HG03460 (cell line): Measurements from ENCODE around the gene STAT5B.
"Not testable (repeated sequence)": the region's sequence is repeated elsewhere in the genome, so short reads cannot be mapped to it uniquely, and the experiment has no call there.

ENCODE experiments used
- ATAC-seq: cut with Tn5 transposase; IDR thresholded peaks from one replicate; pipeline ENCODE4 v1.9.1; 2021; ENCODE audit not compliant: unreplicated experiment

STAT5B gene

GRCh38 chr17:42307362-42307927 lies 31.3 kb upstream of the STAT5B start:
- ATAC-seq = no peak

- no peak for ATAC-seq
Measured at GRCh38 chr17:42306385-42306667, 30.1 kb upstream of the STAT5B start.

- no peak for ATAC-seq
Measured at GRCh38 chr17:42305543-42306384, 29.6 kb upstream of the STAT5B start.

GRCh38 chr17:42305031-42305330 lies 28.8 kb upstream of the STAT5B start:
- ATAC-seq = not testable (repeated sequence)

- ATAC-seq = no peak
Measured at GRCh38 chr17:42304187-42305030, 28.2 kb upstream of the STAT5B start.

- ATAC-seq = no peak
Measured at GRCh38 chr17:42303694-42304093, 27.5 kb upstream of the STAT5B start.

- ATAC-seq = no peak
Measured at GRCh38 chr17:42301022-42301421, 24.8 kb upstream of the STAT5B start.

- ATAC-seq = not testable (repeated sequence)
Measured at GRCh38 chr17:42299913-42300312, 23.7 kb upstream of the STAT5B start.

- ATAC-seq = not testable (repeated sequence)
Measured at GRCh38 chr17:42299361-42299760, 23.2 kb upstream of the STAT5B start.

GRCh38 chr17:42297775-42298174 lies 21.6 kb upstream of the STAT5B start:
- not testable (repeated sequence) for ATAC-seq

GRCh38 chr17:42296012-42296411 lies 19.8 kb upstream of the STAT5B start:
- no peak for ATAC-seq

GRCh38 chr17:42294469-42295398 lies 18.5 kb upstream of the STAT5B start:
- no peak for ATAC-seq

- ATAC-seq = no peak
Measured at GRCh38 chr17:42291129-42291528, 14.9 kb upstream of the STAT5B start.

- ATAC-seq = no peak
Measured at GRCh38 chr17:42290577-42290976, 14.4 kb upstream of the STAT5B start.

GRCh38 chr17:42289611-42290181 lies 13.5 kb upstream of the STAT5B start:
- ATAC-seq = no peak

- ATAC-seq = no peak
Measured at GRCh38 chr17:42288803-42289610, 12.8 kb upstream of the STAT5B start.

- no peak for ATAC-seq
Measured at GRCh38 chr17:42287977-42288802, 12.0 kb upstream of the STAT5B start, which contains the start of gene STAT5A. TSS of gene STAT5A (plus strand) at chr17:42288498. CDS start at chr17:42289412, 914 bp downstream.

GRCh38 chr17:42287305-42287976 lies 11.2 kb upstream of the STAT5B start:
- no peak for ATAC-seq
